Smooth muscle cell of bladder (primary cell): ENCODE results near the gene PTGDR2. TPM values are rescaled to one million over a fixed set of nuclear protein-coding genes. Genes with fewer than 3 reads are reported as not detected.

Experiments used
- total RNA-seq: library from RNA; depleted of rRNA; stranded (reverse); fragments of >200 nt; gene quantifications from 2 replicates; pipeline ENCODE4 v1.2.3, GENCODE V29; 2014

The PTGDR2 gene
- 0.28 TPM in 1 of 2 replicates, not detected in the other for total RNA-seq

DNA sequence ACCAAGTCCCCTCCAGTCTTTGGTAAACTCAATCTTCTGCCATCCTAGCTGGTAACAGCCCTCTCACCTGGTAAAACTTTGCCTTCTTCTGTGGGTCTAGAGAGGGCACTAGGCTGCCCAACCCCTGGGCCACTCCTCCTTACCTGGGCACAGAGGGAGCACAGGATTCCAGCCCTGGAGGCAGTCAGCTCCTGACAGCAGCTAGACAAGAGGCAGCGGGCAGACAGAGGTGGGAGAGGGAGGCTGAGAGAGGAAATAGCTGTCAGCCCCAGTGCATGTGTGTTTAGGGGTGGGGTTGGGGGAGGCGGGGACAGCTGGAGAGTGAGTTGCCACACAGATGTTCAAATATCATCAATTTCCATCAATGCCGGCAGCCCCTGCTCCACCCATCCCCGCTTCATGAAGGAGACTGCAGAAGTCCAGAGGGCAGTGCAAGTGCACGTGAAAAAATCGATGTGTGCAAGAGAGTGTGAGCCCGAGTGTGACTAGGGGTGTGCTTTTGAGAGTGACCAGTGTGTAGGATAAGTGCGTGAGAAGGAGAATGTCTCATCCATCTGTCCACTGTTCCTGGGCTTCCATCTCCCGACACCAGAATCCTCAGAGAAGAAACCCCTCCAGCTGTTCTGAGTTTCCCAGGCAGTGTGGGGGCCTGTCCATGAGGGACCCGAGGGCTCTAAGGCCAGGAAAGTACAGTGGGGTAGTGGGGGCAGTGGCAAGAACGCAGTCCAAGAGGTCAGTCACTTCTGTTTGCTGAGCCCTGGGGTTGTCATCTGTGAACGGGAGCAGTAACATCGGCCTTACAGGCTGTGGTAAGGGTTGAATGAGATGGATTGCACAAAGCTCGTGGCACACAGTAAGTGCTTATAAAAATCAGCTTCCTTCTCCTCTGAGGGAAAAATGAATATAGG, at the start of gene PTGDR2:
PTGDR2 (minus strand) TSS at position 225 of the 908 bp plus-strand sequence. CDS start 2,228 bp downstream, outside the sequence.

GRCh38 chr11:60866911-60867870, 11.4 kb upstream of the PTGDR2 start, which contains the start of gene ZP1:
ZP1 (plus strand) TSS chr11:60867542; CDS start chr11:60867562, 20 bp downstream.

GRCh38 chr11:60841797-60842667, 13.7 kb downstream of the PTGDR2 start, which contains the start of gene CCDC86:
CCDC86 (plus strand) TSS chr11:60842113; CDS start chr11:60842125, 12 bp downstream.

Other genes with a start within 250 kb of the PTGDR2 start
- gene MS4A8, start 156.3 kb downstream of the PTGDR2 start, total RNA-seq, result not detected in 2 replicates
- gene MS4A18, start 131.2 kb downstream of the PTGDR2 start, total RNA-seq, result not detected in 2 replicates
- gene MS4A15, start 99.1 kb downstream of the PTGDR2 start, total RNA-seq, result not detected in 2 replicates
- gene MS4A10, start 70.6 kb downstream of the PTGDR2 start, total RNA-seq, result not detected in 2 replicates
- 4.8 and 7.6 TPM in 2 replicates for gene CCDC86, start 13.8 kb downstream of the PTGDR2 start, total RNA-seq
- 0.55 and 1.00 TPM in 2 replicates for gene ZP1, start 11.6 kb upstream of the PTGDR2 start, total RNA-seq
- gene PRPF19, start 50.6 kb upstream of the PTGDR2 start, total RNA-seq, result 29.0 and 35.5 TPM in 2 replicates
- gene TMEM109, start 58.2 kb upstream of the PTGDR2 start, total RNA-seq, result 17.8 and 21.1 TPM in 2 replicates
- gene TMEM132A, start 68.5 kb upstream of the PTGDR2 start, total RNA-seq, result 23.9 and 28.6 TPM in 2 replicates
- gene SLC15A3, start 96.2 kb upstream of the PTGDR2 start, total RNA-seq, result 13.8 and 15.8 TPM in 2 replicates
- not detected in 2 replicates for gene CD6, start 115.7 kb upstream of the PTGDR2 start, total RNA-seq
- not detected in 2 replicates for gene CD5, start 246.5 kb upstream of the PTGDR2 start, total RNA-seq